GM12878 (cell line): Measurements from ENCODE around the gene NUDT6. TPM values are rescaled to one million over a fixed set of nuclear protein-coding genes. Genes with fewer than 3 reads are reported as not detected.

Source experiments
- ATAC-seq: fragments of 200-7000 bp; cut with Tn5 transposase; 3 replicates; pipeline ENCODE4 v1.9.1; 2020; ENCODE audit warnings: mild to moderate bottlenecking, moderate library complexity
- BruUV-seq: library from RNA; stranded (reverse); fragments of 400-500 nt; replicated peaks from 2 replicates; lab custom pipeline; 2021; lab: Mats Ljungman, UMichigan
- CTCF ChIA-PET: fragments of 300-600 bp; sonication (Branson Sonifier 250); formaldehyde crosslinking; extraction: SDS; loops from one replicate; lab custom pipeline; 2021; ENCODE audit warnings: inconsistent platforms; lab: Yijun Ruan, JAX
- POLR2A ChIA-PET: fragments of 350-600 bp; formaldehyde crosslinking; extraction: SDS; loops from one replicate; lab custom pipeline; 2021; ENCODE audit warnings: inconsistent platforms; lab: Charles Lee
- RAD21 ChIA-PET: fragments of 300-600 bp; sonication (Branson Sonifier 250); formaldehyde crosslinking; loops from one replicate; lab custom pipeline; 2023; ENCODE audit warnings: antibody characterized with exemption; ENCODE audit not compliant: unreplicated experiment; lab: Charles Lee
- SMC1A ChIA-PET: fragments of 300-600 bp; sonication (Branson Sonifier 250); formaldehyde crosslinking; loops from one replicate; lab custom pipeline; 2023; ENCODE audit not compliant: unreplicated experiment, uncharacterized antibody; lab: Charles Lee
- DNase-seq: peaks from one replicate; pipeline ENCODE4 v3.0.0-alpha.2; 2011; ENCODE audit warnings: low read depth, low spot score
- FAIRE-seq: peaks from 3 replicates; lab custom pipeline; 2011; peaks lifted over from hg19 to GRCh38; lab: Jason Lieb, UNC
- H2AFZ ChIP-seq: 2 replicates; pipeline ENCODE4 v1.6.0; 2011; ENCODE audit warnings: low read depth, low read length, control low read depth; ENCODE audit not compliant: control insufficient read depth
- H3K27ac ChIP-seq: 2 replicates; pipeline ENCODE4 v1.5.1; 2011; ENCODE audit warnings: control low read depth; ENCODE audit not compliant: control insufficient read depth, insufficient read depth
- H3K27me3 ChIP-seq, 2 experiments: replicated peaks in 1 of 2; 2 replicates each; pipeline versions ENCODE4 v1.6.0 to v1.6.1; 2011; ENCODE audit warnings: low read length in 1 of 2; ENCODE audit not compliant: control insufficient read depth in 2 of 2, insufficient read depth in 2 of 2
- H3K36me3 ChIP-seq, 2 experiments: 2 replicates each; pipeline ENCODE4 v1.5.1; 2011; ENCODE audit warnings: low read length in 1 of 2; ENCODE audit not compliant: control insufficient read depth in 2 of 2, insufficient read depth in 2 of 2
- H3K4me1 ChIP-seq: 2 replicates; pipeline ENCODE4 v1.6.1; 2011; ENCODE audit warnings: mild to moderate bottlenecking, low read length, moderate library complexity, mixed read lengths; ENCODE audit not compliant: control insufficient read depth, insufficient read depth
- H3K4me2 ChIP-seq: 2 replicates; pipeline ENCODE4 v1.6.0; 2011; ENCODE audit warnings: control low read depth; ENCODE audit not compliant: control insufficient read depth, insufficient read depth
- H3K4me3 ChIP-seq: fragments of 200-600 bp; sonication (generic); 2 replicates; pipeline ENCODE4 v1.5.1; 2016
- H3K79me2 ChIP-seq: 2 replicates; pipeline ENCODE4 v1.6.0; 2011; ENCODE audit warnings: low read length; ENCODE audit not compliant: control insufficient read depth, insufficient read depth
- H3K9ac ChIP-seq: 2 replicates; pipeline ENCODE4 v1.8.0; 2011; ENCODE audit warnings: low read length, control low read depth, mixed read lengths; ENCODE audit not compliant: control insufficient read depth, insufficient read depth
- H3K9me3 ChIP-seq: replicated peaks from 3 replicates; pipeline ENCODE4 v1.5.1; 2011; ENCODE audit warnings: mild to moderate bottlenecking, low read length; ENCODE audit not compliant: control insufficient read depth, insufficient read depth
- H4K20me1 ChIP-seq: 2 replicates; pipeline ENCODE4 v1.6.0; 2011; ENCODE audit not compliant: control insufficient read depth, insufficient read depth
- CREM ChIP-seq: IDR thresholded peaks from 2 replicates; pipeline ENCODE4 v1.6.1; 2014; ENCODE audit warnings: antibody characterized with exemption, low read depth
- PAX8 ChIP-seq: fragments of 450-650 bp; IDR thresholded peaks from 2 replicates; pipeline ENCODE4 v1.6.1; 2017; ENCODE audit warnings: mild to moderate bottlenecking, moderate library complexity
- RAD21 ChIP-seq: IDR thresholded peaks from 2 replicates; pipeline ENCODE4 v1.6.1; 2011; ENCODE audit warnings: mild to moderate bottlenecking, low read depth, low read length, moderate library complexity; ENCODE audit not compliant: insufficient read depth
- RFX5 ChIP-seq: IDR thresholded peaks from 2 replicates; pipeline ENCODE4 v1.6.1; 2011; ENCODE audit warnings: low read depth, low read length, improper control_type of control experiment
- WGBS: methylation state at CpG from one replicate; pipeline ENCODE4 v1.1.6; 2016; ENCODE audit warnings: low lambda C conversion rate; ENCODE audit not compliant: insufficient replicate concordance, insufficient coverage; ENCODE audit errors: missing lambda C conversion rate; 5-methylcytosine and 5-hydroxymethylcytosine counted together
- in situ Hi-C: fragments of 300-500 bp; cut with MboI; formaldehyde crosslinking; loops from 9 replicates; pipeline ENCODE4 v1.14.3; 2018; ENCODE audit warnings: mixed read lengths
- intact Hi-C: fragments of 100-400 bp; cut with micrococcal nuclease; formaldehyde crosslinking; loops from one replicate; pipeline ENCODE4 v1.14.2; 2022; ENCODE audit not compliant: unreplicated experiment
- polyA plus RNA-seq, 11 experiments: library from polyadenylated mRNA; depleted of rRNA in 4 of 11; unstranded in 6 of 11; stranded (reverse) in 5 of 11; fragments of >200 nt; fragmentation: Nextera tagmentation in 4 of 11; fragmentation: Illumina TruSeq in 1 of 11; extraction: Ambion mirVana in 4 of 11; extraction: Trizol in 1 of 11; gene quantifications; 1 replicate in 1 of 11; 2 replicates in 10 of 11; pipeline versions ENCODE4 v1.2.1 to v1.2.3, GENCODE V29; 2011 to 2016; ENCODE audit warnings: inconsistent platforms in 2 of 11, missing spikeins in 2 of 11, low read depth in 1 of 11
- total RNA-seq, 4 experiments: library from RNA; depleted of rRNA in 3 of 4; stranded (reverse); fragments of >200 nt in 3 of 4; fragmentation: Illumina TruSeq in 1 of 4; extraction: Trizol in 1 of 4; gene quantifications; 2 replicates each; pipeline versions ENCODE4 v1.2.1 to v1.2.3, GENCODE V29; 2013 to 2021
- TF ChIP-seq, protein P1 (sequence below): fragments of 450-650 bp; IDR thresholded peaks from 2 replicates; pipeline ENCODE4 v1.6.1; 2016; ENCODE audit warnings: mild to moderate bottlenecking
- TF ChIP-seq, protein P2 (sequence below): fragments of 450-650 bp; formaldehyde crosslinking; IDR thresholded peaks from 2 replicates; pipeline ENCODE4 v1.4.0; 2020; ENCODE audit warnings: mild to moderate bottlenecking, moderate library complexity

Gene NUDT6
- total and polyA plus RNA-seq, 10 of the 15 experiments (the other 5 are each of a cell fraction or from before 2014, with no cell fraction given) = 3.9 to 12.4 (median 6.8) TPM

DNA sequence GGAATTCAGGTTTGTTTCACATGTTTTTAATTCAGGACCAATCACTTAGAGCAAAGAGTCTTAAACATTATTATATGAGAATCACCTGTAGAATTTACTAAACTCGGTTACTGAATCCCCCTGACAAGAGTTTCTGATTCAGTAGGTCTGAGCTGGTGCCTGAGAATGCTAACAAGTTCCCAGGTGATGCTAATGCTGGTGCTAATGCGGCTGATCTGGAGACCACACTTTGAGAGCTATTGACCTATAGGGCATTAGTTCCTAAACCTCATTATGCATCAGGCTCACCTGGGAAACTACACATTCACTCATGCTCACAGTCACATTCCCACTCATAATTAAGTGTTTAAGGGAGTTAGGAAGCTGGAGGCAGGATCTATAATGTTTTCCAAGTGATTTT is 36.1 kb upstream of the NUDT6 start:
- RAD21 ChIA-PET = no interaction called here
- Histone ChIP-seq H3K79me2 (no peaks in the 10 kb centered on the region), H3K4me2 (no peak overlapping the region), H3K27me3 (no peaks in the 10 kb centered on the region), H3K9me3 (no peaks in the 10 kb centered on the region), H3K9ac (no peak overlapping the region), H2AFZ (no peak overlapping the region), H3K4me1 (no peaks in the 10 kb centered on the region), H3K4me3 (no peak overlapping the region), H3K36me3 (no peaks in the 10 kb centered on the region; a peak in 1 of 4 replicates)
- POLR2A ChIA-PET = no interaction called here
- ATAC-seq (no peak), FAIRE-seq (no peak)
- WGBS = 70% methylated on average over 2 of the region's 2 CpGs
- CTCF ChIA-PET = interaction anchor here (1.2 to 1.4 kb wide), 2 partner anchors 23 to 44 kb away, joined by 3 to 4 read pairs; no protein-coding TSS in a partner anchor
- intact Hi-C loops = no loop called here
- TF ChIP-seq CREM (no peak), PAX8 (no peak), RAD21 (no peak)
- TF ChIP-seq, protein P1, sequence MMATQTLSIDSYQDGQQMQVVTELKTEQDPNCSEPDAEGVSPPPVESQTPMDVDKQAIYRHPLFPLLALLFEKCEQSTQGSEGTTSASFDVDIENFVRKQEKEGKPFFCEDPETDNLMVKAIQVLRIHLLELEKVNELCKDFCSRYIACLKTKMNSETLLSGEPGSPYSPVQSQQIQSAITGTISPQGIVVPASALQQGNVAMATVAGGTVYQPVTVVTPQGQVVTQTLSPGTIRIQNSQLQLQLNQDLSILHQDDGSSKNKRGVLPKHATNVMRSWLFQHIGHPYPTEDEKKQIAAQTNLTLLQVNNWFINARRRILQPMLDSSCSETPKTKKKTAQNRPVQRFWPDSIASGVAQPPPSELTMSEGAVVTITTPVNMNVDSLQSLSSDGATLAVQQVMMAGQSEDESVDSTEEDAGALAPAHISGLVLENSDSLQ = no peak
- TF ChIP-seq, all 136 proteins: peak for 0
- no TSS peak for BruUV-seq
- DNase-seq = no peak
- SMC1A ChIA-PET = interaction anchor here (1.0 to 1.2 kb wide), 3 partner anchors 13 to 228 kb away, joined by 3 read pairs; no protein-coding TSS in a partner anchor
- Histone ChIP-seq H4K20me1 (no peaks in the 10 kb centered on the region), H3K27ac (no peak overlapping the region)
- in situ Hi-C loops = no loop called here

DNA sequence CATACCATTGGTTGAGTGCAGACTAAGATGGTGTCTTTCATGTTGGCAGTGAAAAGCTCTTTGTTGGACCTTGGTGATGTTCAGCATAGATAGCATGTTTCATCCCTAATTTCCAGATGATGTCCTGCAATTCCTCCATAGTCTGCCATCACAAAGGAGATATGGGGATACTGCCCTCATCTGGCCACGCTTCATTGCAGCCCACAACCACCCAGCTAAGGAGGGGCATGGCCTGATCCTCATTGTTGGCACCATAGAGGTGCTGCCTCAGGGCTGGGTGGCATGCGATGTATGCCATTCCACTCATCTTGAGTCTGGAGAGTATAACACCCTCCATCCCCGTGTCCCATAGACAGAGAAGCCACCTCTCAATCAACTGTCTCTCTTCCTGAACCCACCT is 31.5 kb upstream of the NUDT6 start:
- Histone ChIP-seq H3K4me3 (no peak overlapping the region), H3K4me2 (no peak overlapping the region), H3K27ac (no peak overlapping the region), H3K36me3 (peaks cover 0 to 8% of the 10 kb centered on the region in 2 experiments; a peak in 3 of 4 replicates), H3K27me3 (no peaks in the 10 kb centered on the region), H3K9me3 (no peaks in the 10 kb centered on the region), H3K79me2 (no peaks in the 10 kb centered on the region), H2AFZ (no peak overlapping the region), H3K4me1 (no peaks in the 10 kb centered on the region), H4K20me1 (no peaks in the 10 kb centered on the region), H3K9ac (no peak overlapping the region)
- FAIRE-seq = no peak
- no peak for DNase-seq
- 96% methylated on average over 3 of the region's 3 CpGs for WGBS
- ChIA-PET CTCF (interaction anchor here (3.0 kb wide), 1 partner anchor 23 kb away, joined by 7 read pairs; no protein-coding TSS in a partner anchor), RAD21 (no interaction called here), SMC1A (interaction anchor here (0.7 kb wide), 1 partner anchor 8 kb away, joined by 3 read pairs; no protein-coding TSS in a partner anchor), POLR2A (no interaction called here)
- intact Hi-C loops = no loop called here
- no peak for TF ChIP-seq RFX5
- TF ChIP-seq, protein P2, sequence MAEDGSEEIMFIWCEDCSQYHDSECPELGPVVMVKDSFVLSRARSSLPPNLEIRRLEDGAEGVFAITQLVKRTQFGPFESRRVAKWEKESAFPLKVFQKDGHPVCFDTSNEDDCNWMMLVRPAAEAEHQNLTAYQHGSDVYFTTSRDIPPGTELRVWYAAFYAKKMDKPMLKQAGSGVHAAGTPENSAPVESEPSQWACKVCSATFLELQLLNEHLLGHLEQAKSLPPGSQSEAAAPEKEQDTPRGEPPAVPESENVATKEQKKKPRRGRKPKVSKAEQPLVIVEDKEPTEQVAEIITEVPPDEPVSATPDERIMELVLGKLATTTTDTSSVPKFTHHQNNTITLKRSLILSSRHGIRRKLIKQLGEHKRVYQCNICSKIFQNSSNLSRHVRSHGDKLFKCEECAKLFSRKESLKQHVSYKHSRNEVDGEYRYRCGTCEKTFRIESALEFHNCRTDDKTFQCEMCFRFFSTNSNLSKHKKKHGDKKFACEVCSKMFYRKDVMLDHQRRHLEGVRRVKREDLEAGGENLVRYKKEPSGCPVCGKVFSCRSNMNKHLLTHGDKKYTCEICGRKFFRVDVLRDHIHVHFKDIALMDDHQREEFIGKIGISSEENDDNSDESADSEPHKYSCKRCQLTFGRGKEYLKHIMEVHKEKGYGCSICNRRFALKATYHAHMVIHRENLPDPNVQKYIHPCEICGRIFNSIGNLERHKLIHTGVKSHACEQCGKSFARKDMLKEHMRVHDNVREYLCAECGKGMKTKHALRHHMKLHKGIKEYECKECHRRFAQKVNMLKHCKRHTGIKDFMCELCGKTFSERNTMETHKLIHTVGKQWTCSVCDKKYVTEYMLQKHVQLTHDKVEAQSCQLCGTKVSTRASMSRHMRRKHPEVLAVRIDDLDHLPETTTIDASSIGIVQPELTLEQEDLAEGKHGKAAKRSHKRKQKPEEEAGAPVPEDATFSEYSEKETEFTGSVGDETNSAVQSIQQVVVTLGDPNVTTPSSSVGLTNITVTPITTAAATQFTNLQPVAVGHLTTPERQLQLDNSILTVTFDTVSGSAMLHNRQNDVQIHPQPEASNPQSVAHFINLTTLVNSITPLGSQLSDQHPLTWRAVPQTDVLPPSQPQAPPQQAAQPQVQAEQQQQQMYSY = no peak
- BruUV-seq = no TSS peak
- no peak for ATAC-seq
- in situ Hi-C loops = no loop called here
